Ureter (tissue), 1 donor: ENCODE results near the gene APOBEC3B. TPM values are rescaled to one million over a fixed set of nuclear protein-coding genes. Genes with fewer than 3 reads are reported as not detected.
A peak's percentile ranks its signal among the peaks of the same experiment; 100 is the strongest.
"Not testable (repeated sequence)": the region's sequence is repeated elsewhere in the genome, so short reads cannot be mapped to it uniquely, and the experiment has no call there.

Experiments used
- DNase-seq: peaks from one replicate; pipeline ENCODE4 v3.0.0-alpha.2; 2020; ENCODE audit warnings: low spot score
- total RNA-seq: library from RNA; stranded (reverse); gene quantifications from one replicate; pipeline ENCODE4 v1.2.4, GENCODE V29; 2023
- donor health status: DM: yes; HTN: yes; CAD: no.

Gene APOBEC3B
- 1.5 TPM for total RNA-seq

GRCh38 chr22:38981992-38982927 lies at the start of gene APOBEC3B:
Gene APOBEC3B, plus strand, starts transcription at chr22:38982347. Its CDS starts 107 bp downstream, at chr22:38982454.
- peak; percentile 90 for DNase-seq

GRCh38 chr22:38935023-38935422 lies 47.1 kb upstream of the APOBEC3B start:
- DNase-seq, result peak; percentile 91

- peak; percentile 24 for DNase-seq
Observed at GRCh38 chr22:38935616-38936015, 46.5 kb upstream of the APOBEC3B start.

GRCh38 chr22:38936562-38936961 lies 45.6 kb upstream of the APOBEC3B start:
- DNase-seq, result no peak

- no peak for DNase-seq
Observed at GRCh38 chr22:38937036-38937435, 45.1 kb upstream of the APOBEC3B start.

GRCh38 chr22:38937541-38937940 lies 44.6 kb upstream of the APOBEC3B start:
- no peak for DNase-seq

GRCh38 chr22:38938221-38938620 lies 43.9 kb upstream of the APOBEC3B start:
- no peak for DNase-seq

- DNase-seq, result no peak
Observed at GRCh38 chr22:38938925-38939324, 43.2 kb upstream of the APOBEC3B start.

- no peak for DNase-seq
Observed at GRCh38 chr22:38940811-38941384, 41.2 kb upstream of the APOBEC3B start.

GRCh38 chr22:38941488-38941987 lies 40.6 kb upstream of the APOBEC3B start:
- no peak for DNase-seq

- DNase-seq, result no peak
Observed at GRCh38 chr22:38942702-38943101, 39.4 kb upstream of the APOBEC3B start.

- DNase-seq, result no peak
Observed at GRCh38 chr22:38943201-38943600, 38.9 kb upstream of the APOBEC3B start.

GRCh38 chr22:38943882-38944281 lies 38.3 kb upstream of the APOBEC3B start:
- DNase-seq, result no peak

GRCh38 chr22:38944653-38945052 lies 37.5 kb upstream of the APOBEC3B start:
- no peak for DNase-seq

GRCh38 chr22:38945706-38946338 lies 36.3 kb upstream of the APOBEC3B start:
- DNase-seq, result not testable (repeated sequence)

GRCh38 chr22:38946771-38947170 lies 35.4 kb upstream of the APOBEC3B start:
- no peak for DNase-seq

- DNase-seq, result no peak
Observed at GRCh38 chr22:38947321-38948140, 34.6 kb upstream of the APOBEC3B start.

GRCh38 chr22:38948181-38948940 lies 33.8 kb upstream of the APOBEC3B start:
- no peak for DNase-seq

- DNase-seq, result no peak
Observed at GRCh38 chr22:38949889-38950405, 32.2 kb upstream of the APOBEC3B start.

- no peak for DNase-seq
Observed at GRCh38 chr22:38950527-38951295, 31.4 kb upstream of the APOBEC3B start.
